ENCODE data around the gene AGO1.

The AGO1 gene

GRCh38 chr1:35930593-35931445 lies 47.8 kb downstream of the AGO1 start, which contains the start of gene AGO3:
AGO3 (plus strand) TSS chr1:35931105; CDS start chr1:35931427, 322 bp downstream.
- TF ChIP-seq ZFX (IDR thresholded peaks at IDR 0.05; ENCODE audit: borderline replicate concordance) (no peak), CTCF (IDR thresholded peaks at IDR 0.05) (no peak)
- H3K27ac ChIP-seq, result peak within 1 kb of the TSS; percentile 90

GRCh38 chr1:35931446-35932157 lies 48.6 kb downstream of the AGO1 start:
- peak overlapping the region; percentile 90 for H3K27ac ChIP-seq
- TF ChIP-seq CTCF (IDR thresholded peaks at IDR 0.05) (no peak), ZFX (IDR thresholded peaks at IDR 0.05; ENCODE audit: borderline replicate concordance) (no peak)

- TF ChIP-seq CTCF (IDR thresholded peaks at IDR 0.05), result no peak
- TF ChIP-seq ZFX (IDR thresholded peaks at IDR 0.05; ENCODE audit: borderline replicate concordance), result no peak
- H3K27ac ChIP-seq, result peak overlapping the region; percentile 90
Measured at GRCh38 chr1:35932158-35932636, 49.2 kb downstream of the AGO1 start.

- no peak overlapping the region for H3K27ac ChIP-seq
- TF ChIP-seq CTCF (IDR thresholded peaks at IDR 0.05) (no peak), ZFX (IDR thresholded peaks at IDR 0.05; ENCODE audit: borderline replicate concordance) (no peak)
Measured at GRCh38 chr1:35932941-35933340, 49.9 kb downstream of the AGO1 start.

- no peak overlapping the region for H3K27ac ChIP-seq
- TF ChIP-seq ZFX (IDR thresholded peaks at IDR 0.05; ENCODE audit: borderline replicate concordance), result no peak
- no peak for TF ChIP-seq CTCF (IDR thresholded peaks at IDR 0.05)
Measured at GRCh38 chr1:35935442-35936388, 52.7 kb downstream of the AGO1 start.

- no peak overlapping the region for H3K27ac ChIP-seq
- no peak for TF ChIP-seq ZFX (IDR thresholded peaks at IDR 0.05; ENCODE audit: borderline replicate concordance)
- no peak for TF ChIP-seq CTCF (IDR thresholded peaks at IDR 0.05)
Measured at GRCh38 chr1:35936838-35937237, 53.8 kb downstream of the AGO1 start.
